Measurements from ENCODE around the gene SHC4. TPM values are rescaled to one million over a fixed set of nuclear protein-coding genes. Genes with fewer than 3 reads are reported as not detected.

Gene SHC4
- total RNA-seq, 1 experiment from 2014 or later, result 0.63 TPM

GRCh38 chr15:48983300-48983699 lies 19.6 kb upstream of the SHC4 start (continued):
- TF ChIP-seq ELF4 (CRISPR knock-in tag; IDR thresholded peaks at IDR 0.05; ENCODE audit: low read depth) (no peak), ZBTB43 (CRISPR knock-in tag; IDR thresholded peaks at IDR 0.05) (no peak), RELA (CRISPR knock-in tag; IDR thresholded peaks at IDR 0.05; ENCODE audit: borderline replicate concordance) (no peak), ZNF281 (CRISPR knock-in tag; IDR thresholded peaks at IDR 0.05) (no peak), IRF1 (CRISPR knock-in tag; IDR thresholded peaks at IDR 0.05) (no peak)
- TF ChIP-seq, protein P1, sequence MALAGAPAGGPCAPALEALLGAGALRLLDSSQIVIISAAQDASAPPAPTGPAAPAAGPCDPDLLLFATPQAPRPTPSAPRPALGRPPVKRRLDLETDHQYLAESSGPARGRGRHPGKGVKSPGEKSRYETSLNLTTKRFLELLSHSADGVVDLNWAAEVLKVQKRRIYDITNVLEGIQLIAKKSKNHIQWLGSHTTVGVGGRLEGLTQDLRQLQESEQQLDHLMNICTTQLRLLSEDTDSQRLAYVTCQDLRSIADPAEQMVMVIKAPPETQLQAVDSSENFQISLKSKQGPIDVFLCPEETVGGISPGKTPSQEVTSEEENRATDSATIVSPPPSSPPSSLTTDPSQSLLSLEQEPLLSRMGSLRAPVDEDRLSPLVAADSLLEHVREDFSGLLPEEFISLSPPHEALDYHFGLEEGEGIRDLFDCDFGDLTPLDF (CRISPR knock-in tag; IDR thresholded peaks at IDR 0.05), result no peak
- TF ChIP-seq, protein P2, sequence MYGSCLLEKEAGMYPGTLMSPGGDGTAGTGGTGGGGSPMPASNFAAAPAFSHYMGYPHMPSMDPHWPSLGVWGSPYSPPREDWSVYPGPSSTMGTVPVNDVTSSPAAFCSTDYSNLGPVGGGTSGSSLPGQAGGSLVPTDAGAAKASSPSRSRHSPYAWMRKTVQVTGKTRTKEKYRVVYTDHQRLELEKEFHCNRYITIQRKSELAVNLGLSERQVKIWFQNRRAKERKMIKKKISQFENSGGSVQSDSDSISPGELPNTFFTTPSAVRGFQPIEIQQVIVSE (CRISPR knock-in tag; IDR thresholded peaks at IDR 0.05; ENCODE audit: borderline replicate concordance), result no peak
- TF ChIP-seq, protein P3, sequence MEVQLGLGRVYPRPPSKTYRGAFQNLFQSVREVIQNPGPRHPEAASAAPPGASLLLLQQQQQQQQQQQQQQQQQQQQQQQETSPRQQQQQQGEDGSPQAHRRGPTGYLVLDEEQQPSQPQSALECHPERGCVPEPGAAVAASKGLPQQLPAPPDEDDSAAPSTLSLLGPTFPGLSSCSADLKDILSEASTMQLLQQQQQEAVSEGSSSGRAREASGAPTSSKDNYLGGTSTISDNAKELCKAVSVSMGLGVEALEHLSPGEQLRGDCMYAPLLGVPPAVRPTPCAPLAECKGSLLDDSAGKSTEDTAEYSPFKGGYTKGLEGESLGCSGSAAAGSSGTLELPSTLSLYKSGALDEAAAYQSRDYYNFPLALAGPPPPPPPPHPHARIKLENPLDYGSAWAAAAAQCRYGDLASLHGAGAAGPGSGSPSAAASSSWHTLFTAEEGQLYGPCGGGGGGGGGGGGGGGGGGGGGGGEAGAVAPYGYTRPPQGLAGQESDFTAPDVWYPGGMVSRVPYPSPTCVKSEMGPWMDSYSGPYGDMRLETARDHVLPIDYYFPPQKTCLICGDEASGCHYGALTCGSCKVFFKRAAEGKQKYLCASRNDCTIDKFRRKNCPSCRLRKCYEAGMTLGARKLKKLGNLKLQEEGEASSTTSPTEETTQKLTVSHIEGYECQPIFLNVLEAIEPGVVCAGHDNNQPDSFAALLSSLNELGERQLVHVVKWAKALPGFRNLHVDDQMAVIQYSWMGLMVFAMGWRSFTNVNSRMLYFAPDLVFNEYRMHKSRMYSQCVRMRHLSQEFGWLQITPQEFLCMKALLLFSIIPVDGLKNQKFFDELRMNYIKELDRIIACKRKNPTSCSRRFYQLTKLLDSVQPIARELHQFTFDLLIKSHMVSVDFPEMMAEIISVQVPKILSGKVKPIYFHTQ (CRISPR knock-in tag; IDR thresholded peaks at IDR 0.05), result no peak

DNA sequence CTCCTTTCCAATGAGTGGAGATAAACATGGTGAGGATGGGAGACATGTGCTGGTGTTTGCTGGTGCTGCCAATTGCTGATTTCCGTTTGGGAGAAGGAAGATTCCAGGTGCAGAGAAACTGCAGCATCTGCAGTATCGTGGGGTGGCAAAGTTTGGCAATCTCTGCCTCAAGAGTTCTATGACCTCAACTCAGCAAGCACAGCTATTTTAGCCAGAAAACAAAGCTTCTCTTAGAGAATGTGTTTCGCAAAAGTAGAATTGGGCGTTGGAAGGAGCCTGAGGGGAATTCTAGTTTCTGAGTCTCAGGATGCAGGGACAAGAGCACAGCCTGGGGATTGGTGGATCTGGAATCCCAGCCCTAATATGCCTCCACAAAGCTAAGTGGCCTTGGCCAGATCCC lies 18.2 kb upstream of the SHC4 start:
- ATAC-seq (no peak), DNase-seq (ENCODE audit: low spot score) (no peak)
- Mint-ChIP-seq H3K9me3 (no peaks in the 10 kb centered on the region), H3K27me3 (ENCODE audit: low read depth) (no peaks in the 10 kb centered on the region; the same call in 1 of the 2 replicates), H3K4me3 (no peak overlapping the region), H3K36me3 (no peaks in the 10 kb centered on the region), H3K27ac (no peak overlapping the region), H3K4me1 (peaks cover 15% of the 10 kb centered on the region)
- ChIA-PET CTCF (interaction anchor here (0.6 kb wide), 1 partner anchor 104 kb away, joined by 4 read pairs; the partner anchor contains the start of gene EID1), POLR2A (no interaction called here)
- no peak for TF ChIP-seq ZNF512 (CRISPR knock-in tag; IDR thresholded peaks at IDR 0.05; ENCODE audit: borderline replicate concordance)
- TF ChIP-seq FOXP4 (CRISPR knock-in tag; IDR thresholded peaks at IDR 0.05), result no peak
- TF ChIP-seq NR1H2 (CRISPR knock-in tag; IDR thresholded peaks at IDR 0.05), result no peak
